A549 treated with dexamethasone at 1 μM for 4 hours (cell line): ENCODE measurements around the gene STPG1. TPM values are rescaled to one million over a fixed set of nuclear protein-coding genes. Genes with fewer than 3 reads are reported as not detected.

Experiments used
- total RNA-seq: library from RNA; stranded (reverse); fragments of 200-300 nt; extraction: Qiagen RNA extraction; gene quantifications from 5 replicates; pipeline ENCODE4 v1.2.3, GENCODE V29; 2022

Gene STPG1, protein sequence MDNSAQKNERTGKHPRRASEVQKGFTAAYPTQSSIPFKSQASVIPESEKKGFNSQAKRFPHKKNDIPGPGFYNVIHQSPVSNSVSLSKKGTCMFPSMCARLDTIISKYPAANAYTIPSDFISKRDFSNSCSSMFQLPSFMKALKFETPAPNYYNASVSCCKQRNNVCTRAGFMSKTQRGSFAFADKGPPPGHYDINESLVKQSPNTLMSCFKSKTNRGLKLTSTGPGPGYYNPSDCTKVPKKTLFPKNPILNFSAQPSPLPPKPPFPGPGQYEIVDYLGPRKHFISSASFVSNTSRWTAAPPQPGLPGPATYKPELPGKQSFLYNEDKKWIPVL
- total RNA-seq, result 5.3 to 7.1 TPM (median 6.2 TPM) in 5 replicates

DNA sequence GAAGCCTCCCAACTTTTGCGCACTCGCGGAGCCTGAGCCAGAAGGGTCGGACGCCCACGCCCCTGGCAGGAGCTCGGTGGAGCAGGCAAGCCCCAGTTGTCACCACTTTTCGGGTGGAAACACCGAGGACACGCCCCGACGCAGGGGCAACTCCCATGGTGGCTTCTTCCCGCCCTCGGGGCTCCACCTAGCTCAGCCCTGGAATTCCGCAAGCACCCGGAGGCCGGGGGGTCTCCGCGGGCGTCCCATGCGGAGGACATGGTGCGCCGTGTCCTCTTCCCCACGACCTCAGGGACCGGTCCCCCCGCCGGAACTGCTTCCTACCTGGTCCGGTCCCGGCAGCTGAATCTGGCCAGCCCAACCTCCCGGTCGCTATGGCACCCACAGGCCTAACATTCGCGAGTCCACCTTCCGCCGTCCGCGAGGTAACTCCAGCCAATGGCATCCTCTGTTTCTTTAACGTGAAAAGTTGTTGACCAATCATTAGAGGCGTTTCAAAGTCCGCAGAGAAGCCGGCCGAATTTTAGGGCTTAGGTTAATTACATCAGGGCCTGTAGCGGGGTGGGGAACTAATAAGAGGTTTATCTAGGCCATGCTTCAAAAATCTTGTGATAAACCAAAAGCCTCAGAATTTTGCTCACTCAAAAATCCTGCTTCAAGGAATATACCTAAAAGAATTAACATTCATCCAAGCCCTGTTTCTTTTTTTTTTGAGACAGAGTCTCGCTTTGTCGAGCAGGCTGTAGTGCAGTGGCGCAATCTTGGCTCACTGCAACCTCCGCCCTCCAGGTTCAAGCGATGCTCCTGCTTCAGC, at the start of gene STPG1:
TSS of gene STPG1 (minus strand) at position 433 of the 814 bp plus-strand sequence. CDS start 12,394 bp downstream, outside the sequence.

DNA sequence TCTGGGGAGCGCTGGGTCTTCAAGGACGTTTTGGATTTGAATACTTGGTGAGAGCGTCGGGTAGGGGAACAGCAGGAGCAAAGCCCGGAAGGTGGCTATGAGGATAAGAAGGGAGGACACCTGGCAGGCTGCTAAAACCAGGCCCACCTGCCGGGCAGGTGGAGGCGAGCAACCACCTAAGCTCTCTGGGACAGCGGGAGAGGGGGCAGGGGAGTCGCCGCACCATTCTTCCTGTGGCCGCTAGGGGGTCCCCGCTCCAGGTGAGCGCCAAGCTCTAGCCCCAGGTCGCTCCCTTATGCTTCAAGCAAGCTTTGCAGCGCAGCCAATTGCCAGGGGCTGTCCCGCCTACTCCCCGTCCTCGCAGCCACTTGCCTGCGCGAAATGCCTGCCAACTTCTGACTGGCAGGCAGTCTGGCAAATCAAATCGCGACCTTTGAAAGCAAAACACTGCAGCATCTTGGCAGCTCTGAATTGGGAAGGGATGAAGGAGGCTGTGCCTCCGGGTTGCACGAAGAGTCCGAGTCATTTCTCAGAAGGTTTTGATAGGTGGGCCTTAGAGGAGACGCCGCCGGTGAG, 1.8 kb upstream of the STPG1 start, which contains the start of gene NIPAL3:
TSS of gene NIPAL3 (plus strand) at position 469 of the 576 bp plus-strand sequence. CDS start 3,746 bp downstream, outside the sequence.

DNA sequence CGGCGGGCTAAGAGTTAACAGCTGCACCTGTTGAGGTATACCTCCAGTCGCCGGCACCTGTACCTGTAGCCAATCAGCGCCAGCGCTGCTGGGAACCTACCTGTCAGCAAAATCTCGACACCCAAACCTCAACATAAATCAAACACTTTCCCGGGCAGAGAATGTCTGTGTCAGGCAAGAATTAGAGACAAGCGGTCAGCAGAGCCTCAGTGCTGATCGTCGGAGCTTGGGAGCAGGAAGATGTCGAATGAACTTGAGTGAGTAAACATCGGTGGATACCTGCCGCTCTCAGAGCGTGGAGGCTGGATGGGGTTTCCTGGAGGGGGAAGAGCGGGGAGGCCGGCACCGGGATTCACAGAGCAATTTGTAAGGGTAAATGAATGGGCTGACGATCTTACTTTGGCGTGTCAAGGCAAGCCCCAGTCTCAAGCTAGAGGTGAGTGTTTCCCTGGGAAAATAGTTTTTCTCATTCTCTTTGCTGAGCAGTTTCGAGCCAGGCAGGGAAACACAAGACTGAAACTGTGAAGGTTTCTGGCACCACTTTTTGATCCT, 94.2 kb downstream of the STPG1 start, which contains the start of gene GRHL3:
TSS of gene GRHL3 (plus strand) at position 46 of the 552 bp plus-strand sequence. CDS start at position 241, 195 bp downstream.

Other genes with a start within 250 kb of the STPG1 start
- 0.88 to 1.3 TPM (median 1.0 TPM) in 5 replicates for gene IFNLR1, start 226.5 kb downstream of the STPG1 start, total RNA-seq
- gene GRHL3, start 94.4 kb downstream of the STPG1 start, total RNA-seq, result 0.89 to 1.2 TPM (median 1.0 TPM) in 5 replicates
- gene NIPAL3, start 2.0 kb upstream of the STPG1 start, total RNA-seq, result 5.9 to 8.3 TPM (median 7.7 TPM) in 5 replicates
- gene RCAN3, start 89.1 kb upstream of the STPG1 start, total RNA-seq, result 12.0 to 16.4 TPM (median 14.9 TPM) in 5 replicates
- gene NCMAP, start 142.3 kb upstream of the STPG1 start, total RNA-seq, result 0.05 to 0.09 TPM (median 0.08 TPM) in 5 replicates
- 47.7 to 60.1 TPM (median 54.5 TPM) in 5 replicates for gene SRRM1, start 229.5 kb upstream of the STPG1 start, total RNA-seq